Stimulated activated CD4-positive, alpha-beta T cell treated with anti-CD3 and anti-CD28 coated beads, Interleukin-15, amount 100 ng/mL, for 48 hours (primary cell): ENCODE data around the gene TMEM161A.
"Not testable (repeated sequence)": the region's sequence is repeated elsewhere in the genome, so short reads cannot be mapped to it uniquely, and the experiment has no call there.

Experiments
- DNase-seq, 2 donors: peaks; one replicate each; pipeline ENCODE4 v3.0.0-alpha.2; 2020; ENCODE audit warnings: low read depth in 2 of 2

TMEM161A gene

DNA sequence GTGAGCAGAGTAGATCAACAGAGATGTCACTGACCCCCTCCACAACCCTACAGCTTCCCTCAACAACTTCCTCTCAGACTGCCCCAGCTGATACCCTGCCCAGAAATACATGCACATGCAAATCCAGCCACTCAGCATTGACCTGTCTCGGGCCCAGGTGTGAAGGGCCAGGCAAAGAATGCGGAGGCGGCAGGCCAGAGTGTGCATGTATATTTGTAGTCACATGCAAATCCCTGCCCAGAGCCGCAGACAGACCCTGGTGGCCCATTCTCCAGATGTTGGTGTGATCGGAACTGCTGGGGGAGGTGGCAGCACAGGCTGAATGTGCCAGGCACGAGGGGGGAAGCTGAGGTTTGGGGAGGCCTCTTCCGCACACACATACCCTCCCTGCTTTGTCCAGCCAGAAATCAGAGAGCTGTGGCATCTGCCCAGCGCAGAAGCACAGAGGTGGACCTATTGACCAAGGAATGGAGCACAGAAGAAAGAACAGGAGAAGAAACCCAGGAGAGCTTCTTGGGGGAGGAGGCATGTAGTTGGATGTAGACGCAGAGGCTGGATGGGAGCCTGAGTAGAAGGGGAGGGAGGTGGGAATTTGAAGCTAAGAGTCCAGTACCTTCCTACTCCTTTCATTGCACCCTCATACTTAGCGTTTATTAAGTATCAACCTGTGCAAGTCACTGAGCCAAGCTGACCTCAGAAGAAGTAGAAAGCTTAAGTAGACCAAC, 17.4 kb upstream of the TMEM161A start:
- no peak for DNase-seq

DNA sequence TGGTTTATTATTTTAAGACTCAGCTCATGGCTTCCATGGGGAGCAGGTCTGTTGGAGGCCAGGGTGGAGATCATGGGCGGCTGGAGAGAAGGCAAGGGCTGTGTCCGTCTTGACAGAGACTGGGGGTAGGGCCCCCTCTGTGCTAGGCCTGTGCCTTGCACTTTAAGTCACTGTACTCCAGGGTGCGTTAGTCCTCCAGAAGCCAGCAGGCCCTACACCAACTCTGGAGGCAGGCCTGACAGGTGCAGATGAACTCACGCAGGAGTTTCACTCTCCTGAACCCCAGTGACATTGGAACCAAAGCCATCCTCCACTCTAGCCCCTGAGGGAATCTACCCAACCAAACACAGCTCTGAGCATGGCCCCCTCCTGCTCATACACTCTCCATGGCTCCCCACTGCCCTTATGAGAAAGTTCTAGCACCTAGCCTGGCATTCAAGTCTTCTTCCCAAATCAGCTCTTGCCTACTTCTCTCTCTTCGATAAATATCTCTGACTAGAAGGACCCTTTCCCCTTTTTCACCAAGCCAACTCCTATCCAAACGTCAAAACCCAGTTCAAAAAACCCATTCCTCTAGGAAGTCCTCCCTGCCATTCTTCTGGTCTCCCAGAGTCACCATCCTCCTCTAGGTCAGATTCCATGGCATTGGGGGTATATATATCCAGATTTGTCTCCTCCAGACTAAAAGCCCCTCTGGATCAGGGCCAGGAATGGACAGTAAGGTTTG, 16.7 kb upstream of the TMEM161A start:
- DNase-seq: no peak

DNA sequence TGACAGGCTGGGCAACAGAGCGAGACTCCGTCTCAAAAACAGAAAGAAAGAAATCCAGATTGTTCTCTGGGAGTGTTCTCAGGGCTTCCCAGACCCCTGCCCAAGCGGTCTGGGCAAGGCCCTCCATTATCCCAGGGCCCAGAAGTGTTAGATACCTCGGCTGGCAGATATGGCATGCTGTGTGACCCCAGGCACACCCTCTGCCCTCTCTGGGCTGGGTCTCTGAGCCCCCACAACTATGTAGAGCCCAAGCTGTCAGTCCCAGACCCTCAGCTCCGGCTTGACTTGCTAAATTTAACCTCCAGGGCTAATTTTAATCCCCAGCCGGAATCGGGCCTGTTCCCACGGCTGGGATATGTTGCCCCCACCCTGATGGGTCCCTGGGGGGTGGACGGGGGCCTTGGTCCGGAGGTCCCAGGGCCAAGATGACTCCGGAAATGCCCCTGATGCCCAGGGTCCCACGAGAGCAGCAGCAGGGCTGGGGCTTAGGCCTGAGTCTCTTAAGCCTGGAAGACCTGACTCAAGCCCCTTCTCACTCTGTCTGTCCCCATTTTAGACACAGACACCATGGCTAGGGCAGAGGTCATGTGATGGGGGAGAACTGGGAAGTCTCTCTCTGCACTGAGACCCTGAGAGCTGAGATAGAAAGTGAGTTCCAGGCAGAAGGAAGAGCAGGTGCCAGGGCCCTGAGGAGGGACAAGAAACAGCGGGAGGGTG, 14.5 kb upstream of the TMEM161A start:
- no peak for DNase-seq

DNA sequence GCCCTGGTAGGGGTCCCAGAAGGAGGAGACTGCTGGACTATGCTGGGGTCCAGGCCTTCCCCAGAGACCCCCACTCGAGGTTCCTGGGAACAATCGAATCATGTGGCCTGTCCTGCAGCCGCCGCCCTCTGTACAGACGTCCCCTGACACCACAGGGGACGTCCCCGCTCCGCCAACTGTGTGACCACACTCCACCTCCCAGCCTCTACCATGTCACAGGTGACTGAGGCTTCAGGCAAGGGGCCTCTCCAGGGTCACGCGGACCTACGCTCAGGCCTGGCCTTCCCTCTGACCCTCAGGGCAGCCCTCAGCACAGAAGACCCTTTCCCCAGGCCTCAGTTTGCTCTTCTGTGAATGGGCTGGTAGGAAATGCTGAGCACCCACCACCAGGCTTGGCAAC, 13.1 kb upstream of the TMEM161A start:
- DNase-seq: no peak

DNA sequence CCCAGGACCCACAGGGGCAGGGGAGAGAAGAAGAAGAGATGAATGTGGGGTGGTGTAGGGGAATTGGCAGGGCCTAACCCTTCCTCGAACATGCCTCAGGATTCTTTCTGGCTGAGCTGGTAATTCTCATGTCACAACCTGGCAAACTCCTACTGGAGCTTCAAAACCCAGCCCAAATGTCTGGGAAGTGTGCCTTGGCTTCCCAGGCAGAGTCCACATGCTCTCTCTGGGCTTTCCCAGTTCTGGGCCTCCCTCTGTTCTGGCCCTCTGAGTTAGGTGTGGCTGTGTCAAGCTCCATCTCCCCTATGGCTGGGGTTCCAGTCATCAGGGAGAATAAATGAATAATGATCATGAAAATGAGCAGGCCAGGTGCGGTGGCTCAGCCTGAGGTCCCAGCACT, 11.2 kb upstream of the TMEM161A start:
- no peak for DNase-seq

DNA sequence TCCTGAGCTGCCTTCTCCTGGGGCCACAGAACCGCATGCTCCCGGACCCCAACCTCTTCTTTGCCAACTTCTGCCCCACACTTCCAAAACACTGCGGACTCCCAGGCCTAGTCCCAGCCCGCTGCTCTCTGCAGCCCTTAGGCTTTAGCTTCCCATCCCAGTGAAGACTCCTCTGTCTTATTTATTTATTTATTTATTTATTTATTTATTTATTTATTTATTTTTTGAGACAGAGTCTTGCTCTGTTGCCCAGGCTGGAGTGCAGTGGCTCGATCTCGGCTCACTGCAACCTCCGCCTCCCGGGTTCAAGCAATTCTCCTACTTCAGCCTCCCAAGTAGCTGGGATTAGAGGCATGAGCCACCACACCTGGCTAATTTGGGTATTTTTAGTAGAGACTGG, 10.2 kb upstream of the TMEM161A start:
- DNase-seq: not testable (repeated sequence)

DNA sequence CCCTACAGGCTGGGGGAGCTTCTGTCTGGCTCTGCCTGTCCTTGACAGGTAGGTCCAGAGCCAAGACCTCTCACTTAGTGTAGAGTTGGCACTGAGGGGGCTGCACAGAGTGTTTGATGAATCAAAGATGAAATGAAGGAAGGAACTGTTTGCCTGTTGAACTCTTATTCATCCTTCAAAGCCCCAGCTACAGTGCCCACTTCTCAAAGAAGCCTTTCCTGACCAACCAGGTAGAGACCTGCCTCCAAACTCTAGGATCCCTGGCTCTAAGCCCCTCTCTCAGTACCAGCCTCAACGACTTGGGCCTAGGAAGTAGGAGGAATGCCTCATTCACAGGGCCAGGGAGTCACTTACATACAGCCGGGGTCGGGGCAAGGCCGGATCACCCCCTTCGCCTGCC, 9.1 kb upstream of the TMEM161A start:
- DNase-seq: no peak

DNA sequence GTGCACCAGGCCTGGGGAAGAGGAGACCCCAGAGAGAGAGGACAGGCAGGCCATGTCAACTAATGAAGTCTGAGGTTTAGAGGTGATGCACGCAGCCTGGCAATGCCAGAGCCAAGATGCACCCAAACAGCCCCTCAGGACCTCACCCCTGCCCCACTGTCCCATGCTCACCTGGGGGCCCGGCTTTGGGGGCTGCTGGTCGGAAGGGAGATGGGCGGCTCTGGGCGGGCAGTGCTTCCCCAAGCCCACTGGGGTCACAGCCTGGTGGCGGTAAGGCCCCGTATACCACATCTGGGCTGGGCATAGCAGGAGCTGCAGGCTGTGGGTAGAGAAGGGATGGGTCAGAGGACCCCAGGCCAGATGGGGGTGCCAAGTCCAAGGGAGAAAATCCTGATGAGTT, 8.6 kb upstream of the TMEM161A start:
- DNase-seq: no peak

DNA sequence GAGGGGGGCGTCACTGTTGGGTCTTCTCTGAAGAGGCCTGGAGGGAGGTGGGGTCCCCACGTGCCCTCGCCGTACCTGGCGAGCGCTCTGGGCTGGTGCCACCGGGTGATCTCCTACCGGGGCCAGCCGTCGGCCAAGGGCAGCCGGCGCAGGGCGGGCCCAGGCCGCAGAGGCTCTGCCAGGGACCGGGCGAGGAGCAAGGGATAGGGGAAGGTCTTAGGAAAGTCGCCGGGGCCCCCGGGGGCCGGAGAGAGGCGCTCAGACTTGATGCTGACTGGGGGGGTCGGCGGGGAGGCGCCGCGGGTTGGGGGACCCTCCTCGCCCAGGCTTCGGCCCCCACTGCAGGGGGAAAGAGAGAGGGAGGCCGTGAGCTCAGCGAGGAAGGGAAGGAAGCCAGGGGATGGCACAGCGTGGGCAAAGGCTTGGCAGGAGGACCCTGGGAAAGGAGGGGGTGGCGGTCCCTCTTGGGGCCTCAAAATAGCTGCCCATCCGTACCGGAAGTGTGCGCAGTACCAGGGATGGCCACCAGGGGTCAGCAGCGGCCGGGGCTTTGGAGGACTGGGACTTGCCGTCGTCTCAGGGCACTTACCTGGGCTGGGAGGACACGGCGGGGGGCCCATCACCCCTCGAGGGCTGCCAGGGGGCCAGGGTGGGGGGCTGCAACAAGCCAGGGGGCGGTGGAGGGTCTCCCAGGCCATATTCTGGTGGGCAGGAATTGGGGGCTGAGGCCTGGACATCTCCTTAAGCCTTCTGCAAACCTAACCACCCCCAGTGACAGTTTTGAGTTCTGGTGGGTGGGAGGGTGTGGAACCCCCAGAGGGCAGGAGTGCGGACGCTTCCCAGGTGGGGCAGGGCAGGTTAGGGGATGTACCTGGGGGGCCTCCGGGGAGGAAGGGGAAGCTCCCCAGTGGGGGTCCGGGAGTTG, 7.7 kb upstream of the TMEM161A start:
- peak; percentile 76 to 80 for DNase-seq

DNA sequence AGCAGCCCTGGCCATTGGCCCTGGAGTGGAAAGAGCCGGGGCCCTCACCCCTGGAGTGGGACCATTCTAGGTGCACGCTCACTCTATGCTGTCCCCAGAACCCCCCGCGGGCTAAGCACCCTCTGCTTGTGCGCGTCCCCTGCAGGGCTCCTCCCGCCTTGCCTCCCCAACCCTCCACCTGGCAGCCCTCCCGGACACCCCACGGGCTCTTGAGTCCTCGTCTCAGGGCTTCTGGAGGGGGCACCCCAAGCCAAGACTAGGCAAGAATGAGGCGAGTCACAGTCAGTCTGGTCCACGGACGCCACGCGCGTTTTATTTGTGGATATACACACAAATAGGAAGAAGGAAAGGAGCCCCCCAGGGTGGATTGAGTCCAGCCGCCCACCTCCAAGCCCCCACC, 7.0 kb upstream of the TMEM161A start:
- DNase-seq: no peak

DNA sequence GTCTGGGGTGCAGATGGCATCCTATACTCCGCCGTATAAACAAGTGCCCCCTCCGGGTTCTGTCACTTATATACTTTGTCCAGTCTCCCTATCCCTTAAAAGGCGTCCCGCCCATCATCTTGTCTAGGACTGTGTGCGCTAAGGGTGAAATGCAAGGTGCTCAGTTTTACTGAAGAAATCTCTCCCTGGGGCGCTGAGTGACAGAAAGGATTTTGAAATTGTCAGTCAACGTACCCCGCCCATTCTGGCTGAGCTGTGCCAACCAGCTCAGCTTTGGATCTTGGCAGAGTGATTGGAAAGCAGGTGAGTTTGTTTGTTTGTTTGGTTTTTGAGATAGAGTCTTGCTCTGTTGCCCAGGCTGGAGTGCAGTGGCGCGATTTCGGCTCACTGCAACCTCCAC, 4.1 kb upstream of the TMEM161A start:
- no peak for DNase-seq

DNA sequence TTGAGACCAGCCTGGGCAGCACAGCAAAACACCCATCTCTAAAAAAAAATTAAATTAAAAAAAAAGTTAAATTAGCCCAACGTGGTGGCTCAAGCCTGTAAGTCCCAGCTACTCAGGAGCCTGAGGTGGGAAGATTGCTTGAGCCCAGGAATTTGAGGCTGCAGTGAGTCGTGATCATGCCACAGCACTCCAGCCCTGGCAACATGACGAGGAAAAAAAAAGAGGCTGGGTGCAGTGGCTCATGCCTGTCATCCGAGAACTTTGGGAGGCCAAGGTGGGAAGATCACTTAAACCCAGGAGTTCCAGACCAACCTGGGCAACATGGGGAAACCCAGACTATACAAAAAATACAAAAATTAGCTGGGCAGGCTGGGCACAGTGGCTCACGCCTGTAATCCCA, 2.2 kb upstream of the TMEM161A start:
- no peak for DNase-seq

DNA sequence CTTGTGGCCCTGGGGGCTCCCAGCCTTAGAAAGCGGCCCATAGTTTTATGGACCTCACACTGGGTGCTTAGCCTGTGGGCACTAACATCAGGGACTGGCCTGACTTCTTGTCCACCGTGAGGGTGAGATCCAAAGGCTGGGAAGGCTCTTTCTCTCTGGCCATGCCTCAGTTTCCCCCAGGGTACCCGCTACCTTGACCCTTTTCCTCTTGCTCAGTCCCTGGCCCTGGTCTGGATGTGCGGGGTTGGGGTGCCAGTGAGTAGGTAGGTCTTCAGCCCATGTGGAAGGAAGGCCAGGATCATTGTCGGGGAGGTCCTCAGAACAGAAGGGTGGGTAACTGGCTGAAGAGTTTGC, 1.6 kb upstream of the TMEM161A start:
- DNase-seq: no peak

DNA sequence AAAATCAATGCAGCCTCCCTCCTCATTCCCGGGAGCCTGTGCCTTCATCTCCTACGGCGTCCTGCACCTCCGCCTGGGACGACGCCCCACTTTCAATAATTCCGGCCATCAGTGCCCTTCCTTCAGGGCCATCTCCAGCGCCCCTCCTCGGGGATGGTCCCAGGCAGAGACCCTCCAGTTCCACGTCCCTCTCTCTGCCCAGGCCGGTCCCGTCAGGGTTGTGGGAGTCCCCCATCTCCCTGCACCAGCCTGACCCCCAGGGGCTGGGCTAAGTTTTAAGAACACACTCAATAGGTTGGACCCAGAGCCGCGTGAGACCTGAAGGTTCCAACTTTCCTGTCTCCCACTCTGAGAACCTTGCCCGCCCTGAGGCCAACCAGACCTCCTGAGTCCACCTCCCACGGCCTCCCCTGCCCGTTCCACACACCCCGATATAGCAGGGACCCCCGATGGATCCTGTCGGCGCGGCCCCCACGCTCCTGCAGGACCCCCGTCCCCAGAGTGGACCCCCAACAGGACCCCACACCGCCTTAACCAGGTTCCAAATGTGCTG, 646 bp downstream of the TMEM161A start:
- DNase-seq: no peak

DNA sequence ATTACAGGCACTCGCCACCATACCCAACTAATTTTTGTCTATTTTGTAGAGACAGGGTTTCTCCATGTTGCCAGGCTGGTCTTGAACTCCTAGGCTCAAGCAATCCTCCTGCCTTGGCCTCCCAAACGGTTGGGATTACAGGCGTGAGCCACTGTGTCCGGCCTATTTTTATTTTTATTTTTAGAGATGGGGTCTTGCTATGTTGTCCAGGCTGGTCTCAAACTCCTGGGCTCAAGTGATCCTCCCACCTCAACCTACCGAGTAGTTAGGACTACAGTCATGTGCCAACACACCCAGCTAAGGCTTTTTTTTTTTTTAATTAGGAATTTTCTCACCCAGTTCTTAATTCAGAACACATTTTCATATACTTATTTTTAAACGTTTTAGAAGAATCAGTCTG, 2.6 kb downstream of the TMEM161A start:
- not testable (repeated sequence) for DNase-seq

DNA sequence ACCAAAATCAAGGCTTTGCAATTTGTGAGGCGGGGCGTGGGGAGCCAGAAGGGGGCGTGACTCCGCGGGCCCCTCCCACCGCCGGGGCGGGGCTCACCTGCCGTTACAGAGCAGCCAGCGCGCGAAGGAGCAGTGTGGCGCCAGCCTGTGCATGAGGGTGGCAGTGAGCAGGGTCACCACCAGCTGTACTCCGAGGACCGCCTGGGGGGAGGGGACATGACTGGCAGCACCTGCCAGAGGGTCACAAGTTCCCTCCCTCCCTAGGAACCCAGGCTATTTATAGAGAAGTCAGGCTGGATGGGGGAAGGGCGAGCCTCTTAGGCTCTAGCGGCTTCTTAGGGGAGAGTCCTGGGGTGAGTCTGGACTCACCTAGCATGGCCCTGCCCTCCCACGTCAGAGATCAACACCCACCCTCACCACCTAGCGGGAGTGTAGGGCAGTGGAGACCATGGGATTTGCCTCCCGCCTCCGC, 3.6 kb downstream of the TMEM161A start:
- peak in 1 of 2 donors; percentile 22 for DNase-seq

DNA sequence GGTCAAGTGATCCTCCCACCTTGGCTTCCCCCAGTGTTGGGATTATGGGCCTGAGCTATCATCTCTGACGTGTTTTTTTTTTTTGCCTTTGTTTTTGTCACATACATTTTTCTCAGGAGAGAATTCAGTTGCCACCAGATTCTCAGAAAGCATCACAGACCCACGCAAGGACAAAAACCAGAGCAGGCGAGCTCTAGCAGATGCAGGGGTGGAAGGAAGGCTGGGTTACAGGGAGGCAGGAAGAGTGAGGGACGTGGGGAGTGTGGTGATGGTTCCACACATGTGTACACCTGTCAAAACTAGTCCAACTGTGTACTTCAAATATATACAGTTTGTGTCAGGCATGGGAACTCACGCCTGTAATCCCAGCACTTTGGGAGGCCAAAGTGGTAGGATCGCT, 4.3 kb downstream of the TMEM161A start:
- DNase-seq: no peak

DNA sequence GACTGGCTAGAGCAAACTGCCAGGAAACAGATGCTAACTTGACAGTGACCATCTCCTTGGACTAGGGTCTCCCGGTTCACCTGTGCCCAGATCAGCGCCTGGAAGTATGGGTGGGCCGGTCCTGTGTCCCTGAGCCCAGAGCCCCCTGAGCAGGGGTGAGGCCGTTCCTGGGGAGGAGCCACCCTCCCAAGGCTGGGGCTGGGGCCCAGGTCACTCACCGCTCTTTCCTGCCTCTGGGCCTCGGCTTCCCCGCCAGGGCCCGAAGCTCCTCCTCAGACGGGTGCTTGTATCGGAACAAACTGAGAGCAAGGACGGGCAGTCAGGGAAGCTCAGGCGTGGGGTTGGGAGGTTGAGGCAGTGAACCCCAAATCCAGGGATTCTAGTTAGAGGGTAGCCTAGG, 5.4 kb downstream of the TMEM161A start:
- no peak for DNase-seq

DNA sequence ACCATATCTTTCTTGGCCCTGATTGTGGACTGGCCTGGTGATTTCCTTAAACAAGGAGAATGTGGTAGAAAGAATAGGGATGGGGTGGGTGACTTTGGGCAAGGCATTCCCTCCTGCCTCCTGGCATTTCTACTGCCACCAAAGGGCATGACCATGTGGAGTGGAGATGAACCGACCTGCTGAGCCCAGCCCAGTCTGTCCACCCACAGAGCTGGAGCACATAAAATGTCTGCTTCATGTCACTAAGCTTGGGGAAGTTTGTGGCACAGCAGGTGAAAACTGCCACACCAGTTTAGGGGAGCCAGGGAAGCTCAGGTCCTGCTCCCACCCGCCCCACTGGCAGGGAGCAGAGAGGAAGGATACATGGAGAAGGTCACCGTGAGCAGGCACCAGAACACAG, 6.3 kb downstream of the TMEM161A start:
- no peak for DNase-seq

DNA sequence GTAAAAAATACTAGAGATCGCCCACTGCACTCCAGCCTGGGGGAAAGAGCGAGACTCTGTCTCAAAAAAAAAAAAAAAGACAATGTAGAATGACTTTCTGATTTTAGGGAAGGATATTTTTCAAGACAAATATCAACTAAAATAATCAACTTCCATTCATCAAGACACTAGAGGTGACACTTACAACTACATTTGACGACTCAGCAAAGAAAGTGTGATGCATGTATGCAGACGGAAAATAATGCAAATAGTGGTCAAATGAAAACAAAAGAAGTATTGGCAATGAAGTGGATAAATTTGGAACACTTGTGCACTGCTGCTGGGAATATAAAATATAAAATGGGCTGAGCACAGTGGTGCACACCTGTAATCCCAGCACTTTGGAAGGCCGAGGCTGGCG, 12.2 kb downstream of the TMEM161A start:
- DNase-seq: no peak

DNA sequence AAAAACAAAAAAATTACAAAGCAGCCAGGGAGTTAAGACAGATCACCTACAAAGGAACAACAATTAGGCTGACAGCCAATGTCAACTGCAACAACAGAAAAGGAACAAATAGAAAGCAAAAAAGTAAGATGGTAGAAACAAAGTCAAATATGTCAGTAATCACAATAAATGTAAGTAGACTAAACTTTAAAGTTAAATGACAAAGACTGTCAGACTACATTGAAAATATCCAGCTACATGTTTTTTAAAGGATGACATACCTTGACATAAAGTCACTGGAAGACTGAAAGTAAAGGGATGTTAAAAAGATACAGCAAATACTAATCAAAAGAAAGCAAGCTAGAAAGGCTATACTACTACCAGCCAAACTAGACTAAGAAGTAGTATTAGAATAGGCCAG, 14.9 kb downstream of the TMEM161A start:
- DNase-seq: no peak

DNA sequence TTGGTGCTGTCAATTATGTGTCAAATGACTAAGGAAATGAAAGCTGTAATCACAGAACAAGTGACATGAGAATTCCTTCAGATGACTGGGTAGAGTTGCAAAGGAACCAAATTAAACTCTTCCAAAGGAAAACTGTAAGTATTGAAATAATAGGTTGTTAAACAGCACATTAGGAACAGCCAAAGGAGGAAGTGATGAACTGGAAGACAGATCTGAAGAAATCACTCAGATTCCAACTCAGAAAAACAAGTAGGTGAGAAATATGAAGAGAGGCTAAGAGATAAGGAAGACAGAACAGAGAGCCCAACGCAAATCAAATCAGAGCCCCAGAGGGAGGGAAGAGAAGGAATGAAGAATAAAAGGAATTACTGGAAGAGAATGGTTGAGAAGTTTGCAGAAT, 15.4 kb downstream of the TMEM161A start:
- no peak for DNase-seq
